GM12872 (cell line): ENCODE measurements around the gene ZNF205.

ENCODE experiments used
- TF ChIP-seq, protein P1 (sequence below): IDR thresholded peaks from 3 replicates; pipeline ENCODE4 v1.5.1; 2011; ENCODE audit warnings: low read depth, mild to moderate bottlenecking, low read length, moderate library complexity; ENCODE audit not compliant: insufficient read depth

ZNF205 gene

DNA sequence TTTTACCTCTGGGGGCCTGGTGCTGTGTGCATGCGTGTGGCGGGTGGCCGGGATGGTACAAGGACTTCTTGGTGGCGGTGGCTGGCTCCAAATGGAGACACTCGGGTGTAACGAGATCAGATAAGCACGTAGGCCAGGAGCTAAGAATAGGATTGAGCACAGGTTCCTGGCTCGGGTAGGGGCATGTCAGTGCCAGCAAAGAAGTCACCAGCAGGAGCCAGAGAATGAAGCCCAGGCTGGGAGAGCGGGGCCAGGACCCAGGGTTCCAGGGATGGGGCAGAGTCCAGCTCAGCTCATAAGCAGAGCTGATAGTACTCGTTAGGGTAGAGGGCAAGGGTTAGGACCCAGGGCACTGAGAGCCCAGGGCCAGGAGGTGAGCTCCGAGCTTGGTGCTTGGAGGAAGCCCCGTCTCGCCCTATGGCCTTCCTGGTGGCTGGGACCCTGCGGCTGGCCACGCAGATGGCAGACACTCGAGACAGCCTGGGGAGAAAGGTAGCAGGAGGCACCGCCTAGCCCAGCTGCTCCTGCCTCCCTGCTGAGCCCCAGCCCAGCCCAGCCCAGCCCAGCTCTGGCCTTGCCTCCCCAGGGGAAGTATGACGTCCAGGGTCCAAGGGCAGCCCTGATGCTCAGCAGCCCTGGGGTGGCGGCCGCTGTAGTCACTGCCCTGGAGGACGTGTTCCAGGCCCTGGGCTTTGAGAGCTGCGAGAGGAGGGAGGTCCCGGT, 31.4 kb downstream of the ZNF205 start:
- TF ChIP-seq, protein P1, sequence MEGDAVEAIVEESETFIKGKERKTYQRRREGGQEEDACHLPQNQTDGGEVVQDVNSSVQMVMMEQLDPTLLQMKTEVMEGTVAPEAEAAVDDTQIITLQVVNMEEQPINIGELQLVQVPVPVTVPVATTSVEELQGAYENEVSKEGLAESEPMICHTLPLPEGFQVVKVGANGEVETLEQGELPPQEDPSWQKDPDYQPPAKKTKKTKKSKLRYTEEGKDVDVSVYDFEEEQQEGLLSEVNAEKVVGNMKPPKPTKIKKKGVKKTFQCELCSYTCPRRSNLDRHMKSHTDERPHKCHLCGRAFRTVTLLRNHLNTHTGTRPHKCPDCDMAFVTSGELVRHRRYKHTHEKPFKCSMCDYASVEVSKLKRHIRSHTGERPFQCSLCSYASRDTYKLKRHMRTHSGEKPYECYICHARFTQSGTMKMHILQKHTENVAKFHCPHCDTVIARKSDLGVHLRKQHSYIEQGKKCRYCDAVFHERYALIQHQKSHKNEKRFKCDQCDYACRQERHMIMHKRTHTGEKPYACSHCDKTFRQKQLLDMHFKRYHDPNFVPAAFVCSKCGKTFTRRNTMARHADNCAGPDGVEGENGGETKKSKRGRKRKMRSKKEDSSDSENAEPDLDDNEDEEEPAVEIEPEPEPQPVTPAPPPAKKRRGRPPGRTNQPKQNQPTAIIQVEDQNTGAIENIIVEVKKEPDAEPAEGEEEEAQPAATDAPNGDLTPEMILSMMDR, result no peak

DNA sequence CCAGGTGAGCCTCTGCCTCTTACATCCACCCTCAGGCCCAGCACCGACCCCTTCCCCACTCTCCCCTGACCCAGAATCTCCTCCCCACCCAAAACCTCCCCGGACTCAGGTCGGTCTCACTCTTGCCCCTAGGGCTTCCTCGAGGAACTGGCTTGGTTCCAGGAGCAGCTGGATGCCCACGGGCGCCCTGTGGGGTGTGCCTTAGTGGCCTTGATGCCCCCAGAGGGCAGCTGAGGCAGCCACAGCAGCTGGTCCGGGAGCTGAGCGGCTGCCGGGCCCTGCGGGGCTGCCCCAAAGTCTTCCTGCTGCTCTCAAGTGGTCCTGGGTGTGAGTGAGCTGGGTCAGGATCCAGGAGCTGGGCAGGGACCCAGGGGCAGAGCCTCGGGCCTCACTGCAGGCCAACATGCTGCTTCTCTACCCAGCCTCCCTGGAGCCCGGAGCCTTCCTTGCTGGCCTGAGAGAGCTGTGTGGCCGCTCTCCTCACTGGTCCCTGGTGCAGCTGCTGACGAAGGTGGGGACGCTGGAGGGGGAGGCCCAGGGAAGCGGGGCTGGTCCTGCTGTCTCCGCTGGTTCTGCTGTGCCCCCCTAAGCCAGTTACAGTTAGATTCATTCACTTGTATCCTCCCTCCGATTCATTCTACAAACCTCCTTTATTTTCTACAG, 32.1 kb downstream of the ZNF205 start:
- TF ChIP-seq, protein P1, result no peak

DNA sequence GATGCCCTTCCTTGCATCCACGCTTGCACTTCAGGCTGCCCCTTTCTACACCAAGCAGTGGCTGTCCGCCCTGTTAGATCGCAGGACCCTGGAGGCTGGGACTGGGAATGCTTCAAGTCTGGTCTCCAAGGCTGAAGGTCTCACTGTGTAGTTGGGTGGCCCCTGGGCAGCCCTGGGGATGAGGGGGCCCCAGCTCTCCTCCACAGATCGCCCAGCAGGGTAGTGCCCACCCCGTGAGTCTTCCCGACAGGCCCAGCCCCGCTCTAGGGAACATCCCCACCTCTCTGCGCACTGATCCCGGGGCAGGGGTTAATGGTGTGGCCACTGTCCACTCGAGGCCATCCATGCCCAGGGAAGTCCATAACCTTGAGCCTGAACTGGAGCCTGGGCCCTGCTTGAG, 32.8 kb downstream of the ZNF205 start:
- TF ChIP-seq, protein P1, result no peak

DNA sequence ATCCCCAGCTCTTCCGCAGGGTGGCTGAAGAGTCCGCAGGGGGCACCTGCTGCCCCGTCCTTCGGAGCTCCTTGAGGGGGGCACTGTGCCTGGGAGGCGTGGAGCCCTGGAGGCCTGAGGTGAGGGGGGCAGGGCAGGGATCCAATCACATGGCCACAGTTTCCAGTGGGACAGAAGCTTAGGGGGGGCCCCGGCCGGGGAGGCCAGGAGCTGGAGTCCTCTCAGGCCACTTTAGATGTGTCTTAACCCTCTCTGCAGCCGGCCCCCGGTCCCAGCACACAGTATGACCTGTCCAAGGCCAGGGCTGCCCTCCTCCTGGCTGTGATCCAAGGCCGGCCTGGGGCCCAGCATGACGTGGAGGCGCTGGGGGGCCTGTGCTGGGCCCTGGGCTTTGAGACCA, 33.3 kb downstream of the ZNF205 start:
- TF ChIP-seq, protein P1, result no peak

DNA sequence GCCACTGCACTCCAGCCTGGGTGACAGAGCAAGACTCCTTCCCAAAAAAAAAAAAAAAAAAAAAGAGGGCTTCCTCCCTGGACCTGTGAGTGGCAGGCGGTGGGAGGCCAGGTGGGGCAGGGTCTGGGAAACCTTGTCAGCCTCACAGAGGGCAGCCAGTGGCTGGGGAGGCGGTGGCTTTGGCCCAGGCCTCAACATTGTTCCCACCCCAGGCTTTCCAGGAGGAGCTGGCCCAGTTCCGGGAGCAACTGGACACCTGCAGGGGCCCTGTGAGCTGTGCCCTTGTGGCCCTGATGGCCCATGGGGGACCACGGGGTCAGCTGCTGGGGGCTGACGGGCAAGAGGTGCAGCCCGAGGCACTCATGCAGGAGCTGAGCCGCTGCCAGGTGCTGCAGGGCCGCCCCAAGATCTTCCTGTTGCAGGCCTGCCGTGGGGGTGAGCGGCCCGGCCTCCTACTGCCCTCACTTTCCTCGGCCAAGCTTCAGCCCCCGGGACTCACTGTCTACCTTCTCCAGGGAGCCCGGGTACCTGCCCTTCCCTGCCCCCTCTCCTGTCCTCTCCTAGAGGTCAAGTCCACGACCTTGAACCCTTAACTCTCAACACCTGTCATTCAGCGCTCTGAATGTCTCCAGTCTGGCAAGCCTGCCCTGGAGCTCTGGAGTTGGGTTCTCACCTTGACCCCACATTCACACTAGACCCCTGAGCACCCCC, 34.8 kb downstream of the ZNF205 start:
- TF ChIP-seq, protein P1, result no peak

DNA sequence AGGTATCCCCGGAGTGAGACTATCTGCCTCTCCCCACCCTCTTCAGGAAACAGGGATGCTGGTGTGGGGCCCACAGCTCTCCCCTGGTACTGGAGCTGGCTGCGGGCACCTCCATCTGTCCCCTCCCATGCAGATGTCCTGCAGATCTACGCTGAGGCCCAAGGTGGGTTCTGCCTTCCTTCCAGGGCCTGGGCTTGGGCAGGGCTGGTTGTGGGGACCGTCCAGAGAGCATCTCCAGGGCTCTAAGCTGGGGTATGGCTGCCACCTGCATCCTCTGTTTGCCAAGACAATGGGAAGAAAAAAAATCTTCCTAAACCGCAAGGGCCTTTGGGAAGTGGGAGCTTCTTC, 35.3 kb downstream of the ZNF205 start:
- TF ChIP-seq, protein P1, result no peak
